ENCODE results near the gene NRL. TPM values are rescaled to one million over a fixed set of nuclear protein-coding genes. Genes with fewer than 3 reads are reported as not detected.

NRL gene
- total RNA-seq, 1 donor from 2014 or later: 2.0 TPM

- intact Hi-C loops (cut with DNase I): no loop called here
- peak within 1 kb of the TSS; percentile 90 for H3K27ac ChIP-seq
- ATAC-seq (peak; percentile 96 to 97), DNase-seq (peak; percentile 99)
- H3K4me3 ChIP-seq: peak within 1 kb of the TSS; percentile 97
- TF ChIP-seq, protein P1, sequence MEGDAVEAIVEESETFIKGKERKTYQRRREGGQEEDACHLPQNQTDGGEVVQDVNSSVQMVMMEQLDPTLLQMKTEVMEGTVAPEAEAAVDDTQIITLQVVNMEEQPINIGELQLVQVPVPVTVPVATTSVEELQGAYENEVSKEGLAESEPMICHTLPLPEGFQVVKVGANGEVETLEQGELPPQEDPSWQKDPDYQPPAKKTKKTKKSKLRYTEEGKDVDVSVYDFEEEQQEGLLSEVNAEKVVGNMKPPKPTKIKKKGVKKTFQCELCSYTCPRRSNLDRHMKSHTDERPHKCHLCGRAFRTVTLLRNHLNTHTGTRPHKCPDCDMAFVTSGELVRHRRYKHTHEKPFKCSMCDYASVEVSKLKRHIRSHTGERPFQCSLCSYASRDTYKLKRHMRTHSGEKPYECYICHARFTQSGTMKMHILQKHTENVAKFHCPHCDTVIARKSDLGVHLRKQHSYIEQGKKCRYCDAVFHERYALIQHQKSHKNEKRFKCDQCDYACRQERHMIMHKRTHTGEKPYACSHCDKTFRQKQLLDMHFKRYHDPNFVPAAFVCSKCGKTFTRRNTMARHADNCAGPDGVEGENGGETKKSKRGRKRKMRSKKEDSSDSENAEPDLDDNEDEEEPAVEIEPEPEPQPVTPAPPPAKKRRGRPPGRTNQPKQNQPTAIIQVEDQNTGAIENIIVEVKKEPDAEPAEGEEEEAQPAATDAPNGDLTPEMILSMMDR (IDR thresholded peaks at IDR 0.05): no peak
- no peaks in the 10 kb centered on the region for H3K27me3 ChIP-seq (ENCODE audit: low read depth)
- H3K36me3 ChIP-seq: peaks cover 59% of the 10 kb centered on the region
- H3K4me1 ChIP-seq: peaks cover 39% of the 10 kb centered on the region
- H3K9me3 ChIP-seq: no peaks in the 10 kb centered on the region
Measured at GRCh38 chr14:24146978-24147760, 32.4 kb upstream of the NRL start, which contains the start of gene RNF31. RNF31 (plus strand) TSS chr14:24147498; CDS start chr14:24147699, 201 bp downstream.

DNA sequence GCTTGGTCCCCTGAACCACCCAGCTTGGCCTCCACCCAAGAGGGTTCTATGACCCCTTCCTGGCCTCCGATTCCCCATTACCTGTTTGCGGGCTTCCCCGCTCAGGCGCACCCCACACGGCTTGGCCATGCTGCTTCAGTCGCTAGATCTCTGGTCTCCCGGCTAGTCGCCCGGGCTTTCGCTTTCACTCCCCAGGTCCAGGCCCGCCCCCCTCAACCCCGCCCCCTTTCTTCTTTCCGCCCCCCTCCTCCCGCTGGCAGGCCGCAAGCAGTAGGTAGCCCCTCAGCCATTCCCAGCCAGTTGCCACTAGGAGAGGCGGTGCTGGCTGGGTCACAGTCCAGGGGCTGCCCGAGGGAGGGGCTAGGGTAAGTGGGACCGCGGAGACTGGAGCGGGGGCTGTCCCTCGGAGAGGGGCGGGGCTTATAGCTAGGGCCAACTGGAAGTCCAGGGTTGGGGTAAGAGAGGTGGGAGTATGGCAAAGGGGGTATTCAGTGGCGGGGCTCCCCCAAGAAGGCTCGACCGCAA, 31.8 kb upstream of the NRL start, which contains the start of gene PSME2:
TSS of gene PSME2 (minus strand) at position 158 of the 525 bp plus-strand sequence. CDS start at position 129, 29 bp downstream.
- intact Hi-C loops (cut with DNase I): no loop called here
- TF ChIP-seq, protein P1 (IDR thresholded peaks at IDR 0.05): no peak
- H3K27ac ChIP-seq: peak within 1 kb of the TSS; percentile 90
- ATAC-seq (peak; percentile 91 to 92), DNase-seq (peak; percentile 96)
- peak within 1 kb of the TSS; percentile 97 for H3K4me3 ChIP-seq
- peaks cover 44% of the 10 kb centered on the region for H3K4me1 ChIP-seq
- no peaks in the 10 kb centered on the region for H3K9me3 ChIP-seq
- peaks cover 53% of the 10 kb centered on the region for H3K36me3 ChIP-seq
- H3K27me3 ChIP-seq (ENCODE audit: low read depth): no peaks in the 10 kb centered on the region

DNA sequence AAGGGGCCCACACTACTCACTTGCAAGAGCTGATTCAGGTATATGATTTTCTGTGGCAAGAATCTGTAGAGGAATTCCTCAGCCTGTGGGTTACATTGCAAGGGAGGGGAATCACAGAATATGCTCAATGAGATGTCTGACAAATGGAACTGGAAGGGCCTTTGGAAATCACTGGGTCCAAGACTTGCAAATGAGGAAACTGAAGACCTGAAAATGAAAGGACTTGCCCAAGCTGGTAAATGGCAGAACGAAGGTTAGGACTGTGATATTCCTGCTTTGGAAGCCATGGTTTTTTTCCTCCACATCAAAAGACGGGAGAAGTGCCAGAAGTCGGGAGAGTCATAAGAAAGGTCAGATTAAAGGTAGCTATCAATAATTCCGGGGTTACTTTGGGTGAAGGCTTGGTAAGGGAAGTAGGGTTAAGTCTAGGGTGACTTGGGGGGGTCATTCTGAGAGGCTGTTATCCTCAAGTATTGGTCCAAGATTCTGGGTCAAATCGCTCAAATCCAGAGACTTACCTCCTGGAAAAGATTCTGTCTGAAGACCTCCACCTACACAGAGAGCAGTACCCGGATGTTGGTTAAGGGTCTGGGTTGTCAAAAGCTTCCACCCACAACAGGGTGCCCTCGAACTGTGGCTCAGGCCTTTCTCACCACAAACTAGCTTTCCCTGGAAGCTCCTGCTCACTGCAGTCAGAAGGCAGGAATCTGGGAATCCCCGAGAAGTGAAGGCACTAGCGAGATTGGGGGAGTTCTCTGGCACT, 31.1 kb upstream of the NRL start:
- intact Hi-C loops (cut with DNase I): no loop called here
- peak overlapping the region; percentile 97 for H3K4me3 ChIP-seq
- ATAC-seq: peak in 1 of 2 donors; percentile 0
- TF ChIP-seq, protein P1 (IDR thresholded peaks at IDR 0.05): no peak
- DNase-seq: no peak
- H3K36me3 ChIP-seq: peaks cover 46% of the 10 kb centered on the region
- peak overlapping the region; percentile 90 for H3K27ac ChIP-seq
- no peaks in the 10 kb centered on the region for H3K9me3 ChIP-seq
- H3K4me1 ChIP-seq: peaks cover 44% of the 10 kb centered on the region
- no peaks in the 10 kb centered on the region for H3K27me3 ChIP-seq (ENCODE audit: low read depth)

GRCh38 chr14:24145219-24145618, 30.5 kb upstream of the NRL start:
- Histone ChIP-seq H3K27me3 (ENCODE audit: low read depth) (no peaks in the 10 kb centered on the region), H3K9me3 (no peaks in the 10 kb centered on the region), H3K27ac (peak overlapping the region; percentile 90), H3K4me3 (peak overlapping the region; percentile 97), H3K4me1 (peaks cover 49% of the 10 kb centered on the region), H3K36me3 (peaks cover 40% of the 10 kb centered on the region)
- no peak for DNase-seq
- intact Hi-C loops (cut with DNase I): no loop called here
- TF ChIP-seq, protein P1 (IDR thresholded peaks at IDR 0.05): no peak
- no peak for ATAC-seq

DNA sequence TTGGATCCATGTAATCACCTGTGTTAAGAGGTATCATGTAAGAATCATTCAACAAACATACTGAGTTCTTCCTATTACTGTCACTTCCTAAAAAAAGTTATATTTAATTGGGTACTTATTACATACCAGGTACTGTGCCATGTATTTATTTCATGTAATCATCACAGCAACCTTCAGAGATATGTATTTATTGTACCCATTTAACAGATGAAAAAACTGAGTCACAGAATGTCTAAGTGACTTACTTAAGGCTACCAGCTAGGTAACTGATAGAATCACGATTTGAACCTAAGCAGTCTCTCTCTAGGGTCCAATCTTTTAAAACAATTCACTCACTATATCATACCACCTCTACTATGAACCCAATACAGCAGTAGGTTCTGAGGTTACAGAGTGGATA, 29.7 kb upstream of the NRL start:
- intact Hi-C loops (cut with DNase I): no loop called here
- Histone ChIP-seq H3K27me3 (ENCODE audit: low read depth) (no peaks in the 10 kb centered on the region), H3K27ac (no peak overlapping the region), H3K36me3 (peaks cover 38% of the 10 kb centered on the region), H3K4me1 (peaks cover 51% of the 10 kb centered on the region), H3K4me3 (no peak overlapping the region), H3K9me3 (no peaks in the 10 kb centered on the region)
- ATAC-seq (no peak), DNase-seq (no peak)
- TF ChIP-seq, protein P1 (IDR thresholded peaks at IDR 0.05): no peak

All from lower lobe of right lung (tissue), 2 donors.